ELF-1 (cell line): Measurements from ENCODE around the gene BFSP1.

Experiments
- DNase-seq: peaks from one replicate; pipeline ENCODE4 v3.0.0-alpha.2; 2016; ENCODE audit warnings: low read depth, low spot score

The BFSP1 gene

DNA sequence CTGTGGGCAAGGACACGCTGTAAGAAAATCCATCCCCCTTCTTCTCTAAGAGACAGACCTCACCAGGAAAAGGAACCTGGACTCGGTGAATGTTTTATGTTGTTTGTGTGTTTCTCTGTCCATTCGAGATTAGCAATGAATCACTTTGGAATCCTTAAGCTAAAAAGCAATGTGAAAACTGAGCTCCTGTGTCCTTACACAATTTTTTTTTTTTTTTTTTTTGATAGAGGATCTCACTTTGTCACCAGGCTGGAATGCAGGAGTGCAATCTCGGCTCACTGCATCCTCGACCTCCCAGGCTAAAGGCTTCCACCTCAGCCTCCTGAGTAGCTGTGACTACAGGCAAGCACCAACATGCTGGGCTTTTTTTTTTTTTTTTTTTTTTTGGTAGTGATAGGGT is 32.1 kb downstream of the BFSP1 start:
- no peak for DNase-seq

DNA sequence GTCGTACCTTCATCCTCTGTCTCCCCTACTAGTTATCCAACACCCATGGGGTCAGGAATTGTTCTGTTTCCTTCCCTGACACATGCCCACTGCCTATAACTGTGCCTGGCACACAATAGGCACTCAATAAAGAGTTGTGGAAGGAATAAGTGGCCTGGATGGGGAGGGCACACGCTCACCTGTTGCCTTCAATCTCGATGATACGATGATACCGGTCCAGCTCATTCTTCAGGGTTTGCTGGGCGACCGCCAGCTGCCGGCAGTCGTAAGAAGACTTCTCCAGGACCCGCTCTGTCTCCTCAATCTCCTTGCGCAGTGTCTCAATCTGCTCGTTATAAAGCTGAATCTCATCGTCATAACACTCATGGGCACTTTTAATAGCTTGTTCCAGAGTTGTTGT is 32.5 kb downstream of the BFSP1 start:
- DNase-seq = no peak

DNA sequence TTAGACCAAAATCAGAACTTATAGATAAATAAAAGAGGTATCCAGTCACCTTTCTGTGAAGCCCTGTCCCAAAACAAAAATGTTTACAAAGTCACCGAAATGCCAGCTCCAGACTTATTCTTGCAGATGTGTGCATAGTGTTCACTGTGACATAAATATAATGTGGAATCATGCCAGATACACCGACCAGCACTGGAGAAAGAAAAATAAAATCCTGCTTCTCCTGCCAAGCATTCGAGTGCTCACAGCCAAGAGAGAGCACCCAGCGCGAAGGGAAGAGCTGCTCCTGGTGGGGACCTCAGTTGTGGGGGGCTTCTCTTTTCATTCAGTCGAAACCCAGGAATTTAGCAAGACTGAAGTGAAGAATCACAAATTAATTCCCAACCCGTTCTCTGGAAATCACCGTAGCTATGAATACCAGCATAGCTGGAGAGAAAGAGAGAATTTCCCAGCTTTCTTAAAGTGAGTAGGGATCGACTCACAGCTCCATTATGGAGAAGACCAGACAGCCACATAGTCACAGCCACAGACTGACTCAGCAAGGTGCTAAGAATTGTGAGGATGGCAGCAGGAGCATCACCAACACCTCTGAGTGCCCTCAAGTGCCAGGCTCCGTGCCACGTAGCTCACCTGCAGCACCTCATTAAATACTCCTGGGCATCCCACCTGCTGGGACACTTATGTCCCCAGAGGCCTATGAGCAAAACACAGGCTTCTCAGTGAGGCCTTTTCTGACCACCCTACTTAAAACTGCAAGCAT is 33.2 kb downstream of the BFSP1 start:
- DNase-seq = no peak

DNA sequence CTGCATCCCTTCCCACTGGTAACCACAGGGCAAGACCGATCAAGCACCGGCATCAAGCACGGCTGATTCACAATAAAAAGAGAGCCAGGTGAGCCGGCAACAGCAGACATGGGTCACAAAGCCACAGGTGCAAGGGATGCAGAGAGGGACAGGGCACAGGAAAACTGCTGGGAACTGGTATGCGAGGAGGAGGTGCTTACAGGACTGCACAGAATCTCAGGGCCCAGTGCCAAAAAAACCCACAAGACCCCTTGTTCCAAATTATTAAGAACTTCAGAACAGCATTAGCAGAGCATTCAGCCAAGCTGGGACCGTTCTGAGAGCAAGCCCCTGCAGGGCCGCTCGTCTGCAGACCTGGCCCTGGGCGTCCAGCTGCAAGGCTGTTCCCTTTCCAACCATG is 35.4 kb downstream of the BFSP1 start:
- DNase-seq = no peak

DNA sequence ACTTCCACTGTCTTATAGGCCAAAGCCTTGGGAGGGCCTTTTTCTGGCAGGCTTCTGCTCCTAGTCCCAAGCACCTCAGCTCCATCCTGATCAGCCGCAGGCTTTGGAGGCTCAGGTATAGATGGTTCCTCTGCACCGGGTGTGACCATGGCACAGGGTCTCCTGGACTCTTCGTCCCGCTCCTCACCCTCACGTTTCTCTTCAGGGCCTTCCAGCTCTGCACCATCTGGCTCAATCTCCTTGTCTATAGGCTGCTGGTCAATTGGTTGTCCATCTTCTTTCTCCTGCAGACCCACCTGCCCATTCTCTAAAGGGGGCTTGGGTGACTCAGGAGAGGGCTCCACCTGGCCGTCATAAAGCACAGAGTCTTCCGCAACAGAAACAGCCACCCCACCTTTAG is 37.0 kb downstream of the BFSP1 start:
- no peak for DNase-seq

DNA sequence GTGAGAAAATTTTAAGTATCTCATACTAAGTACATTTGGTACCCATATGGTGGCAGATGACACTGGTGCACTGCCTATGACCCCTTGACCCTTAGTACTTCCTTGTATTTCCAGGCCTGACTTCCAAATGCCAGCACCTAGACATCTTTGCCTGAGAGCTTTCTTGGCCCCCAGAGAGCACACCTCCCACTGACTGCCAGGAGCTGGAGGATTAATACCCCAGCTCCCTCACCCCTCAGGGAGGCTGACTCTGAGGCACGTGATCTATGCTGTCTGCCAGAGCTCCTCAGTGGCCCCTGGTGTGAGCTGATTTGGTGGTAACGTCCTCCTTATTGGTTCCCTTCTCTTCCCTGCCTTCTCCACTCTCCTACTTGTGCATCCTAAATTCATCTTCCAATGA is 38.0 kb downstream of the BFSP1 start:
- DNase-seq = no peak

DNA sequence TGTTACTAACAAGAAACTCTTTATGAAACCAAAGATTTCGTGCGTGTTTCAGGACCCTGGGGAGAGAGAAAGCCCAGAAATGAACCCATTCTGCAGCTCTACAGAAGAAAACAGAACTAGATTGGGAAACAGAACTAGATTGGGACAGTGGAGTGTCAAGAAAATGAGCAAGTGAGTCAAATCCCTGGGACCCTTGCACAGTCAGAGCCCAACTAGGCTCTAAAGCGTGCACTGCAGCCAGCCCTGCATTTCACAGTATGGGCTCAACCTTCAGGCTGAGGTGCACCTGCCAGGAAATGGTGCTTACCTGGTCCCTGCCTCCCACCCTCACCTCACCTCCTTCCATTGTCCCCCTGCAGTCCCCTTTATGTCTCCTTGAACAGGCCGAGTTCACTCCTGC is 39.7 kb downstream of the BFSP1 start:
- DNase-seq = no peak

DNA sequence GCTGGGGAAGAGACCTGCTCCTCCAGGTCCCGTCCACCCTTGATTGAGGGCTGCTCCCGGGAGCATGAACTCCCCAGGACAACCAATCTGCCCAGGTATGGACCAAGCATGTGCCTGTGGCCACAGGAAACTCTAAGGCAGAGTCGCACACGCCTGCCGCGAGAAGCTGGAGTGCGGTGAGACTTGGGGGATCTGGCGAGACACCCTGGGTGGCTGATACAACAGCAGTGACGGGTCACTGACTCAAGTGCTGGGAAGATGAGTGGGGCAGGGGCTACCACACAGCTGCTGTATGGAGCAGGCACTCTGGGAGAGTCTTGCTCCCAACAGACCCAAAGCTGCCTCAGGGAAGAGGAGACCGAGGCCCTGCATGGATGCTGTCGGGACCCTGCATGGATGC is 40.1 kb downstream of the BFSP1 start:
- no peak for DNase-seq

DNA sequence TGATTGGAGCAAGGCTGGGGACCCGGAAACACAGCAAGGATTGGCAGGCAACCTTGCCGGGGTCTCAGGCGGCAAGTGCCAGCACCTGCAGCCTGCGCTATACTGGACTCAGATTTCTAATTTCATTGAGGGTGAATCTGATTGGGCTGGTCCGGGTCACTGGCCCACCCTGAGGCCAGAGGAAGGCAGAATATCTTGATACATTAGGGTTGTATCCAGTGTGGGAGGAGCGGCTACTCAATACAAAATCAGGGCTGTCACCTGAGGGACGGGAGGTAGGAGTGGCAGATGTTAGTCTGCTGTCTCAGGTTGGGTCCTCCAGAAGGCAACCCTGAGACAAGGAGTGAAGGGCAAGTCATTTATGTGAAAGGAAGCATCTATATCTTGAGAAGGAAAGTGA is 40.7 kb downstream of the BFSP1 start:
- no peak for DNase-seq

DNA sequence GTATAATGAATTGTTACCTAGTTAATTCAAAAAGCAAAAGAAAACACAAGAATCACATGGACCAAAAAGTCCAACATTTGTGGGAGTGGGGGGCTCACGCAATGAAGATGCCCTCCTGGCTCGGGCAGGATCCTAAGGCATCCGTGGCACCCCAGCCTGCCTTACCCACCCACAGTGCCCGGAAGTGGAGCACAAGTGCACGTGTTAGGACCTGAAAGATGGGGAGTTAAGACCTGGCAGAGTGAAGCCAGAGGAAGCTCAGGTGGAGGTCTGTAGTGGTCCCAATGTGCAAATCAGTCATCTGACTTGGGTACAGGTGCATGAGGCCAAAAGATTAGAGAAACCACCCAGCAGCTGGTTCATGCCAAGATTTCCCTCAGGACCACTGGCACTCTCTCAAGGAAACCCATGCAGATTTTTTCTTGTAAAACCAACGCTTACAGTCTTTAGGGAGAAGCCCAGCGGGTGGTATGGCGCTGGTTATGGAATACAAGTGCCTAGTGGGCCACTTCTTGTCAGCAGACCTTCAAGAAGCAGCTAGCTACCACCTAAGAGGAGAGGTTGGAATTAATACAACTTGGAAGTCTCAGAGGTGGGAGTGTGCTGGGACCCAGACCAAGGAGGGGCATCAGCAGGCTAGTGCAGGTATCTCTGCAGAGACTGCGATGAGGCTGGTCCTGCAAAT is 42.1 kb downstream of the BFSP1 start:
- no peak for DNase-seq

DNA sequence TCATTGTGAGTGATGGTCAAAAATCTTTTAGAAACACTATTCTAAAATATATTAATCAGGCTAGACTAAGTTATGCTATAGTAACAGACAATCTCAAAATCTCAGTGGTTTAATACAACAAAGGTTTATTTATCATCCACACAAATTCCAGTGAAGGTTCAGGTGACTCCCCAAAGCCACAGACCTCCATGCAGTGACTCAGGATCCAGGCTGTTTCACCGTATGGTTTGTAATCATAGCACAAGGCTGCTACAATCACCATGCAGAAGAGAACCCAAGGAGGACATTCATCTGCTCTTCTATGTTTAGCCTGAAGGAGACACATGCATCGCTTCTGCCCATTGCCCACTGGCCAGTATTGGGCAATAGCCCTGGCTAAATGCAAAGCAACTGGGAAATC is 46.2 kb downstream of the BFSP1 start:
- DNase-seq = no peak

DNA sequence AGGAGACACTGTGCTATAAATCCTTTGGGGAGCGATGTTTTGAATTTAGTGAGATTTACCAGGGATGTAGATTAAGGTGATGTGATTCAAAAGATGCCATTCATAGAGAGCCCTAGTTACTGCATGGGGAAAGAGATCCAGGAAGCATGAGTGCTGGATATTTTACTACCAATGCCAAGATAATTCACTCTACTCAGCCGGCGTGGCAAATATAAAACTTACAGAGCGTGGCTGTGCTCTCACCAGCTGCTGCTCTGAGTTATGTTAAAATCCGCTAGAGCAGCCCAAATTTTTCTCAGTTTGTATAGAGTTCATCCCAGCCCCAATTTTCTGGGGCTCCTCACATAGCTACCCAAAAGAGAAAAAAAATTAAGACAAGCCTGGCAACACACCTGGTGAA is 48.6 kb downstream of the BFSP1 start:
- DNase-seq = no peak

DNA sequence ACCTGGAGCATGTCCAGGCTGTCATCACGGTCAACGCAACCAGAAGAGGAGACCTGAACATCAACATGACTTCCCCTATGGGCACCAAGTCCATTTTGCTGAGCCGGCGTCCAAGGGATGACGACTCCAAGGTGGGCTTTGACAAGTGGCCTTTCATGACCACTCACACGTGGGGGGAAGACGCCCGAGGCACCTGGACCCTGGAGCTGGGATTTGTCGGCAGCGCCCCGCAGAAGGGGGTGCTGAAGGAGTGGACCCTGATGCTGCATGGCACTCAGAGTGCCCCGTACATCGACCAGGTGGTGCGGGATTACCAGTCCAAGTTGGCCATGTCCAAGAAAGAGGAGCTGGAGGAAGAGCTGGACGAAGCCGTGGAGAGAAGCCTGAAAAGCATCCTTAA is 49.5 kb downstream of the BFSP1 start:
- no peak for DNase-seq

DNA sequence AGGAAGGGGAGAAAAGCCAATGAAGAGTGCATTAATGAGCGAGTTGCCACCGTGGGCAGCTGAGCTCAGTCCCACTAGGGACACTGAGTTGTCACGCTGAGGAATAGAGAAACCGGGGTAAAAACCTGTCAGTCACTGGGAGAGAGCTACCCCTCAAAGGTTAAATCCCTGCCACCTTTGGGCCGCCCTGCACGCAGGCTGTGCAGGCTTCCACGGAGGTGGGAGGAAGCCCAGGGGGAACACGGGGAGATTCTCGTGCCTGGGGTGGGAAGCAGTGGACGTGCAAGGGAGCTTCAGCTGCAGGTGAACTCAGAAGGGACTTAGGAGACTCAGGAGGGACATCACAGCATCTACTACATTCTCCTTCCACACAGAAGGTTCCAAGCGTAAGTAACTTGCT is 50.5 kb downstream of the BFSP1 start:
- DNase-seq = no peak

DNA sequence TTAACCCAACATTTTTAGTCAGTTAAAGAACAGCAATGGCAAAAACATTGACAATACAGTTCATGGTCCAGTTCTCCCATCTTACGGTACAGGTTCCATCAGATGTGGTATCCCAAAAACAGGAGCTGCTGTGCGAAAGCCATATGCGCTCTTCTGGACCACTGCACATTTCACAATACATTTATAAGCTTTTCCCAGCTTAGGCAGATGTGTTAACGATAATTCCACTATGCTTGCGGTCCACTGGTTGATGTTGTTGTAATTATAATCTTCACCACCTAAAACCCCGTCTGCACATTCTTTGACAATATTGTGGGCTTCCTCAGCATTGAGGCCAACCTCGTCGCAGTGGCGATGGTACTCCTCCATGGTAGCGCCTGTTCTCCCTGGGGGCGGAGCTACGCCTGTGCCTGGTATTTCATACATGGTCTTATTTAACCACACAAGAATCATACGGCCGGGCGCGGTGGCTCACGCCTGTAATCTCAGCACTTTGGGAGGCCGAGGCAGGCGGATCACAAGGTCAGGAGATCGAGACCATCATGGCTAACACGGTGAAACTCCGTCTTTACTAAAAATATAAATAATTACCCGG is 52.0 kb downstream of the BFSP1 start:
- no peak for DNase-seq

DNA sequence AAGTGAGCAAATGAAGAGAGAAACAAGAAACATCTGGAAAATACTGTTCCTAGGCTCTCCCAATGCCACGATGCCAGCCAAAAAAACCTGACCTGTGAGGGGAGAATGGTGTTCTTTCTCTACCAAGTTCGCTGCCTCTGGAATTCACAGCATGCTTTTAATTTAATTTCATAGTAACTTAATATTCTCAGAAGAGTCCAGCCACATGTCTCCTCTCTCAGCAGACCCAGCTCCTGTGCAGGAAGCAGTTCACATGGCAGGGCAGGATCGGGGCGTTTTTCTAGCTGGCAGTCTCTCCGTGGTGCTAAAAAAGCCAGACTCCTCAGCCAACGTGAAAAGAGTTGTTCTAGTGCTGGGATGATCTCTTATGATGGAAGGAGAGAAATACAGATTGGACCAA is 57.5 kb downstream of the BFSP1 start:
- DNase-seq = no peak

DNA sequence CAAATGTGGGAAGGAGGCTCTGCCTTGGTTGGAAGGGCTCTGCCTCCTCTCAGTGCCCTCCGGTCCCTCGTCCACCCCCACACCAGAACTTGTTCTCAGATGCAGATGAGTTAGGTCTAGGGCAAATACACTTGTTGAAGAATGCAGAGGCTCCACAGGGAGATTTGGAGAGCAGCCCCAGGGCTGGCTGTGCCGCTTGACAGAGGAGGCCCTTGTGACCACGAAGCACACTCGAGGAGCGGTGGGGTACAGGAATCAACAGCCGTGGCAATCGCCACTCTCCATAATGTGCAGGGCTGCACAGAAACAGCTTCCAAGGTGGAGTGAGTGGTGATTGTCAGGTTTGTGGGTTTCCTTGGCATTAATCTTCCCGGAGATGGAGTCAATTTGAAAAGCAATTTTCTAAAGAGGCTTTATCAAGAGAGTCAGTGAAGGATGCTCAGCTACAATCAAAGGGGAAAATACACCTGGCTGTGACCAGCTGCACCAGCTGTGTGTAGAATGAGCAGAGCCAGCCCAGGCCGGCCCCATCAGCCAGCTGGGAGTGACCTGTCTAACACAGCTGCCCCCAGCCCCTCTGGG is 59.5 kb downstream of the BFSP1 start:
- DNase-seq = no peak

DNA sequence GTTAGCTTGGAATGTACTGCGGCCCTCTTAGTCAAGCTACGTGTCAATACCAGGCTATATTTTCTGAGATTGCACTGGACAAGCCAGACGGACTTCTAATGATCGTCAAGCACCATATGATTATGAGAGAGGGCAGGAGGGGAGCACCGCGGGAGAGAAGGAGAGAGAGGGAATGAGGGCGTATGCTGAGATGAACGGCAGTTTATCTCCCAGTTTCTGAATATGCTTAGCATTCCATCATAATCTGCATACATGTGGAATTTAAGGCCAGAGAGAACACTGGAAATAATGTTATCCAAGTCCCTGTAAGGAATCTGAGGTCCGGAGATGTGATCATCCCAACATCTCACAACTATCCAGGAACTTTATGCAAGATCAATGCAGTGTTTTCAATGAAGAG is 60.2 kb downstream of the BFSP1 start:
- DNase-seq = no peak

DNA sequence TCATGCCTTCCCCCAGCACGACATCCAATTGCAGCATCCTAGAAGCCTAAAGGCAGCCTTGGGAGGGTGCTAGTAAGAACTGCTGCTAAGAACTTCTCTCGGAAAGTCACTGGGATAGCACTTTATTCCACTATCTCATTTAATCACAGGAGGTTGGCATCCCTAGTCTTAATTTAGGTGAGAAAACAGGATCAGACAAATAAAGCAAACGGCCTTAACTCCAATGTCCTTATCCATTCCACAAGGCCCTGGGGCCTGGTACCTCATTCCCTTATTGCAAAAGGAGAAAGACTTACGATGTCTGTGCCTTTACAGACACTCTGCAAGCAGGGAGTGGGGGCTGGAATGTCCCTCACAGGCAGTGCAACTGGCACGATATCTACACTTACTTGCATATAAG is 60.7 kb downstream of the BFSP1 start:
- DNase-seq = no peak

DNA sequence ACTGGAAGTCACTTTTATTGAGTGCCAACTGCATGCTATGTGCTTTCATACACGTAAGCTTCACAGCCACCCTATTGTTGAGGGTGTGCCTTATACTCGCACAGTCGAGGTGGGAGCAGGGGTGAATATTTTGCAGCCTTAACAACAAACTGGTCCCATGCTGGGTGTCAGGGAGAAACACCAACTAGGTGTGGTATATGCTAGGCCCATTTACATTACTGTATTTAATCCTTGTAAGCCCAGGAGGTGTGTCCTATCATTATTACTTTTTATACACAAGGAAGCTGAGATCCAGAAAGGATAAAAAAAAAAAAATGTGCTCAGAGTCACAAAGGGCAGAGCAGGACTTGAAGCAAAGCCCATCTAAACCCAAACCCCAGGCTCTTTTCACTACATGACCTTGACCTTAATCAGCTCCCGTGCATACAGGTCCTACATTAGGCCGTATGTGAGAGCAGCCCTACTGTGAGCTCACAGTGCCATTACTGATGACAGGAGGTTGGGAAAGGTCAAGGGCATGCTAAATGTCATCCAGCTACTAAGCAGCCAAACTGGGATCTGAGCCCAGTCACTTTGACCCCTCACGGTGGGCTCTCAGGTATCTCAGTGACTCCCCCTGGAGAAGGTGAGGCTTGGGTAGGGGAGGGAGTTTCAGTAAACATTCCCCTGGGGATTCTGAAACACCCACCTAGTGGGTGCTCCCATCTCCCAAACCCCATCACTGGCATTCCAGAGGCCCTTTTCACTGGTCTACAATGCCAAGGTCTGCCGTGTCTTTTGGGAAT is 61.7 kb downstream of the BFSP1 start:
- DNase-seq = no peak

DNA sequence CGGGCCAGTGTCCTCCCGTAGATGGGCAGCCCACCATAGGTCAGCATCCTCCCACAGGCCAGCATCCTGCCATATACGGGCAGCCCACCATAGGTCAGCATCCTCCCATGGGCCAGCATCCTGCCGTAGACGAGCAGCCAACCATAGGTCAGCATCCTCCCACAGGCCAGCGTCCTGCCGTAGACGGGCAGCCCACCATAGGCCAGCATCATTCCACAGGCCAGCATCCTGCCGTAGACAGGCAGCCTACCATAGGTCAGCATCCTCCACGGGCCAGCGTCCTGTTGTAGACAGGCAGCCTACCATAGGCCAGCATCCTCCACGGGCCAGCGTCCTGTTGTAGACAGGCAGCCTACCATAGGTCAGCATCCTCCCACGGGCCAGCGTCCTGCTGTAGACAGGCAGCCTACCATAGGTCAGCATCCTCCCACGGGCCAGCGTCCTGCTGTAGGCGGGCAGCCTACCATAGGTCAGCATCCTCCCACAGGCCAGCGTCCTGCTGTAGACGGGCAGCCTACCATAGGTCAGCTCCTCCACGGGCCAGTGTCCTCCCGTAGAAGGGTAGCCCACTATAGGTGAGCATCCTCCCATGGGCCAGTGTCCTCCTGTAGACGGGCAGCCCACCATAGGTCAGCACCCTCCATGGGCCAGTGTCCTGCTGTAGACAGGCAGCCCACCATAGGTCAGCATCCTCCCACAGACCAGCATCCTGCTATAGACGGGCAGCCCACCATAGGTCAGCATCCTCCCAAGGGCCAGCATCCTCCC is 62.9 kb downstream of the BFSP1 start:
- DNase-seq = no peak
